ENCODE results near the gene ATRIP. TPM values are rescaled to one million over a fixed set of nuclear protein-coding genes. Genes with fewer than 3 reads are reported as not detected.
A peak's percentile ranks its signal among the peaks of the same experiment; 100 is the strongest.
"Not testable (repeated sequence)": the region's sequence is repeated elsewhere in the genome, so short reads cannot be mapped to it uniquely, and the experiment has no call there.

ATRIP gene
- 1 to 10 TPM; 3.9 to 5.7 TPM for total RNA-seq
- long read RNA-seq, partial matches to known transcripts, result 0 of 2 reads
- long read RNA-seq, other reads (novel, unspliced or antisense), result 2 of 2 reads

DNA sequence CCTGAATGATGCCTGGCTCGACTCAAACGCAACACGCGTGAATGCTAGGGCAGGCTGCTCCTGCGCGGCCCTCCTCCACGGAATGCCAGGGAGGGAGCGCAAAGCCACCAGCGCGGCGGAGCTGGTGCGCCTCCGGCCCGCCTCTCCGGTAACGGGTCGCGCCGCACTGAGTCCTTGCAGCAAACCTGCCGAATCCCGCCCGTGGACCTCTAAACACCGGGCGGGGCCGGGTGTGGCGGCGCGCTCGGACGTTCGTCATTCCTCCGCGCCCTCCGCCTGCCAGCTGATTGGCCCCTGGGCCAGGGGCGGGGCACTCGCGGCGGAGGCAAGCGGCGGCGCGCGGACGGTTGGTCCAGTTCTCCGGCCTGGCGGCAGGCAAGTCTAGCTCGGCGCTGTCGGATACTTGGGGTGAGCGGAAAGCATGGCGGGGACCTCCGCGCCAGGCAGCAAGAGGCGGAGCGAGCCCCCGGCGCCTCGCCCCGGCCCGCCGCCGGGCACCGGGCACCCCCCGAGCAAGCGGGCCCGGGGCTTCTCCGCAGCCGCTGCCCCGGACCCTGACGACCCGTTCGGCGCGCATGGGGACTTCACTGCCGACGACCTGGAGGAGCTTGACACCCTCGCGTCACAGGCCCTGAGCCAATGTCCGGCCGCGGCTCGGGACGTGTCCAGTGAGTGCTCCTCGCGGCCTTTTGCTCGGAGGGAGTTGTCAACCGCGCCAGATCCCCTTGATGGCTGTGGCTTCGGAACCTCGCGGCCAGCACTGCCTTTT is at the start of gene ATRIP:
Gene ATRIP (plus strand): TSS at position 313 of the 769 bp plus-strand sequence. CDS start 109 bp downstream, at position 422.
- DNase-seq, result peak; percentile 94
- ATAC-seq, result peak; percentile 98 to 99
- intact Hi-C loops (cut with DNase I), result no loop called here

DNA sequence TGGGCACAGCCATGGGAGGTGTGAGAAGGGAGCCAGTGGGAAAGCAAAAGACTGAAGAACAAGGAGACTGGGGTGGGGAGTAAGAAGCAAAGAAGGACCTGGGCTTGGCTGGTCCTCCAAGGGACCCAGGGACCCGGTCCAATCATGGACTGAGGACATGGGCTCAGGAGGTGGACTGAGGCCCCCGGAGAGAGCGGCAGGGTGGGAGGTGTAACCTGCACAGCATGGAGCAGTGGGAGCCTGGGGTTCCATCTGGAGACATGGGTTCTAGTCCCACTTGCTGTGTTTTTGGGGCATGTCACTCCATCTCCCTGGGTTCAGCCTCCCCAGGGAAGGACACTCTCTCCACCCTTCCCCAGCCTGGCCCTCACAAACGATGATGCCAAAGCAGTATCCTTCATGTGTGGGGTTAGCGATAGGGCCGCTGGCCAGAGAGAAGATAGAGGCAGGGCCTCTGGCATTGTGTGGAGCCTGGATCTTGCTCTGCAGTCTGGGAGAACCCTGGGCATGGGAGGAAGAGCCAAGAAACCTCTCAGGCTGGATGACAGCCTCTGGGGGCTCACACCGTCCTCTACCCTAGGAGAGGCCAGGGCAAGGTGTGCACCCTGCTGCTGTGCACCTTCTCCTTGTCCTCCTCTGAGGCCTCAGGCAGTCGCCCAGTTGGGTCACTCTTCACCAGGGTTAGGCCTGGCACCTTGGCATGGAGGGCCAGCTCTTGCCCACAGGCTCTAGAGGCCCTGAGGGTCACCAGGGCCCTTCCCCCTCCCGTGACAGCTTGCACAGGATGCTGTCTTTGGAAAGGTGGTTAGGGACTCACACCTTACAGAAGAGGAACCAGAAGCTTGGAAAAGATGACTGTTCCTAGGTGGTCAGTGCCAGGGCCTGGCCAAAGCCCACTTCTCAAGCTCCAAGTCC is 48.5 kb upstream of the ATRIP start:
- intact Hi-C loops (cut with DNase I), result no loop called here
- DNase-seq, result no peak
- no peak for ATAC-seq

DNA sequence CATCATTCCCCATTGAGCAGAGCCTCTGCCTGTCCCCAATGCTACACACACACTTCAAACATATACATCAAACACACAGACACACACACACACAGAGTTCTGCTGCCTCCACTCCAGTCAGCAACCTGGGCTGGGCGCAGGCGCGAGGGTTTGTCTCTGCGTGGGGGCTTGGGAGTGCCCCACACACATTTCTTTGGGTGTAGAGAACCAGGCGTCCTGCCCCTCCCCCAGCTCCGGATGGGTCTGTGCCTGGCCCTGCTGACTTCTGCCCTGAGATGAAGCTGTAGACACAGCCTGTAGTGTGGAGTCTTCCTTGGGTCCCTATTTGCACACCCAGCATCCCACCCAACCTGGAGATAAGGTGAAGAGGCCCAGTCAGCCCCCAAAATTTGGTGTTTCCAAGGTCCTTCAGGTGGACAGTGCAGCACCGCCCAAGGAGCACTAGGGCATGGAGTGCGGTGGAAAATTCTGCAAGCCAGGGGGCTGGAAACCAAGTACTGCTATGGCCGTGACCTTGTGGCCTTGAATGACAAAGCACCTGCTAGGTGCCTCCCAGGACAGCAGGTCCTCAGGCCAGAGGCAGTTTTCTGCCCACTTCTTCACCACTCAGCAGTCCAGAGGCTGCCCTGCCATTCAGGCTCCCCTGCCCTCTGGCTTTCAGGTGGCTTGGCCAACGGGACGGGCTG is 47.7 kb upstream of the ATRIP start:
- intact Hi-C loops (cut with DNase I), result no loop called here
- peak; percentile 20 for DNase-seq
- no peak for ATAC-seq

DNA sequence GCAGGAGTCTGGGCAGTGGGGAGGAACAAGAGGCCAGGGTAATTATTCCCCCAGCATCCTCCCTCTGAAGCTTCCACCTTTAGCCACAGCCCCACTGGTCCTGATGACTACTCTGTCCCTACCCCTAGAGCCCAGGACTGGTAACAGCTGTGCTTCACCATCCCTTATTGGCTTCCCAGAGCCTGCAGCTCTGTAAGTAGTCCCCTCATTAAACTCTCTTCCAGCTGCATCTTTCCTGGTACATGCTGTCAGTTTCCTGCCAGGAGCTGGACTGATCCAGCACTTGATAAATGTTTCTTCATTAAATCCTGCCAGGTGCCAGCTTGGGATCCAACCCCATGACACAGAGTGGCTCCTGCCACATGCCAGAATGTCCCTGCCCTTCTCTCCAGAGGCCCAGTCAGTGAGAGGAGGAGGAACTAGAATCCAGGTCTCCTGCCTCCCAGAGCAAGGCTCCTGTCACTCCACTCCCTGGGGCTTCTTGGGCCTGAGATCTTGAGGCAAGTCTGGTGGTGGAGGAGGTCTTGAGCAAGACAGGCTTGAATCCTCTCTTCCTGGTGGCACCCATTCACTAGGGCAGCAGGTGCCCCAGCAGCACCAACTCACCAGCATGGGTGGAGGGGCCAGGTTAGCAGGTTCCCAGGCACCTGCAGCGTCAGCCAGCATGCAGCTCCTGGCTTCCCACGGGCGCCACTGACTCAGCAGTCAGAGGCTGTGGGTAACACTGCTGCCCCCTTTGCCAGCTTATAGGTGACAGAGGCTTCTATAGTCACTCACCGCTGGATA is 47.0 kb upstream of the ATRIP start:
- no peak for ATAC-seq

DNA sequence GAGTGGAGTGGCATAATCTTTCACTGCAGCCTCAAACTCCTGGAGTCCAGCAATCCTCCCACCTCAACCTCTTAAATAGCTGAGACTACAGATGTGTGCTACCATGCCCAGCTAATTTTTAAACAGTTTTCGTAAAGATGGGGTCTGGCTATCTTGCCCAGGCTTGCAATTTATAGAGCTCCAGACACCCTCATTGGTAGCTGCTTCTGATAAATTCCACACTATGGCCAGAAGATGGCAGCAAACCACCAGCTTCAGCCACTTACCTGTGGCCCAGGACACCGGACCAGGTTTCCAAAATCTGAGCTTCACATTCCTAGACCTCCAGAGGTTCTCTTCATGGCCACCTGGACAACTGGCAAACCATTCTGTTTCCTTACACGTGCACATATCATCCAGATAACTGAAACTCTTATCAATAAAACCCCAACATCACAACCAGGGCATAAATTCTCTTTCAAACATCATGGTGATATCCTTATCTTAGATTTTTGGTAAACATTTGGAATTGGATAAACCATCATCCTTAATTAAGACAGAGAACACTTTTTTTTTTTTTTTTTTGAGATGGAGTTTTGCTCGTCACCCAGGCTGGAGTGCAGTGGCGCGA is 45.6 kb upstream of the ATRIP start:
- DNase-seq (peak; percentile 49), ATAC-seq (peak; percentile 62)
- intact Hi-C loops (cut with DNase I), result loop anchor here (1.0 kb wide), 2 partner anchors 34 to 35 kb away; no protein-coding TSS in a partner anchor

More for the DNA sequence above, 47.0 kb upstream of the ATRIP start:
- intact Hi-C loops (cut with DNase I), result loop anchor here in 1 of 2 donors (1.0 kb wide), 1 partner anchor 37 kb away; no protein-coding TSS in a partner anchor
- no peak for DNase-seq

DNA sequence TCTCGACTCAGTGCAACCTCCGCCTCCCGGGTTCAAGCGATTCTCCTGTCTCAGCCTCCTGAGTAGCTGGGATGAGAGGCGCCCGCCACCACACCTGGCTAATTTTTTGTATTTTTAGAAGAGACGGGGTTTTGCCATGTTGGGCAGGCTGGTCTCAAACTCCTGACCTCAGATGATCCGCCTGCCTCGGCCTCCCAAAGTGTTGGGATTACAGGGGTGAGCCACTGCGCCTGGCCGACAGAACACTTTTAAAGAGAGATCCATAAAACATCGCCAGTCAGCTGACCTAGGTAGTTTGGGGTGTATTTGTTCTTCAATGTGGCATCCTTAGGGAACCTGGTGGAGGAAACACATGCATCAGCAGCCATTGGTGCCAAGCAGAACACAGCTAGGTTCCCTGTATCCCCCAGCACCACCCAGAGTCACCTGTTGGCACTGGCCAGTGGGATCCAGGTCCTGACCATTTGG is 45.1 kb upstream of the ATRIP start:
- DNase-seq, ATAC-seq: not testable (repeated sequence)

DNA sequence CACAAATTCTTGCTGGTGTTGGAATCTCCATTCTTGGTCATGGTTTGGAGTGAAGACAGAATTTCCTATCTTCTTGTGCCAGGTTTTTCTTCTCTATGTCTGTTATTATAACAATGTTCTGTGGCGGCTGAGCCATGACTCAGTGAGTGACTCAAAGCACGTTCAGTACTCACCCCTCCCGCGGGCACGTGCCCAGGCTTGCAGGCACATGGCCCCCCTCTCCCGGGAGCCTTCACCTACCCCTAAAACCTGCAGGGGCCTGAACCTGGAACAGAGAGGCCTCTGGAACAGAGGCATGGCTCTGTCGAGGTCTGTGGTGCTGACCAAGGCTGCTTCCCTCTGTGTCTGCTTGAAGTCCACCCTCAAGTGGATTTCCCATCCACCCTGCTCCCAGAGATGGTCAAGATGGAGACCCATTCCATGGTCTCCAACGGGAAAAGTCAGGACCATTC is 44.2 kb upstream of the ATRIP start:
- ATAC-seq (peak; percentile 63 to 86), DNase-seq (peak; percentile 91)
- intact Hi-C loops (cut with DNase I), result no loop called here

More for the DNA sequence above, 45.1 kb upstream of the ATRIP start:
- intact Hi-C loops (cut with DNase I), result loop anchor here in 1 of 2 donors (1.0 kb wide), 1 partner anchor 34 kb away; no protein-coding TSS in a partner anchor

DNA sequence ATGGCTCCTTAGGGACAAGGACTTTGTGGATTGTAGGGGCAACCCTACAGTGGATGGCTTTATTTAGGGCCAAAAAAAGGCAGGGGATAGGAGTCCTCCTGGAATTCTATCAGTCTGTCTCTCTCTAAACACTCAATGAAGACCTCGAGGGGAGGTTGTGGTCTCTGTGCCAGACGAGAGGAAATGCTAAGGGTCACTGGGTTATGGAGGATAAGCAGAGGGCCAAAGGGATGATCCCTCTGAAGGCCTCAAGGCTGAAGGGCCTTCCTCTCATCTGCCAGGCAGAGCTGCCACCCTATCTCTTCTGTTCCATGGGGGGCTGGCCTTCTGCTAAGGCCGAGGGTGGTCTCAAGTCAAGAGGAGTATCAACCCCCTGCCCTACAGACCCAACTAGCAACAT is 43.6 kb upstream of the ATRIP start:
- DNase-seq, result no peak
- intact Hi-C loops (cut with DNase I), result no loop called here
- ATAC-seq, result no peak

DNA sequence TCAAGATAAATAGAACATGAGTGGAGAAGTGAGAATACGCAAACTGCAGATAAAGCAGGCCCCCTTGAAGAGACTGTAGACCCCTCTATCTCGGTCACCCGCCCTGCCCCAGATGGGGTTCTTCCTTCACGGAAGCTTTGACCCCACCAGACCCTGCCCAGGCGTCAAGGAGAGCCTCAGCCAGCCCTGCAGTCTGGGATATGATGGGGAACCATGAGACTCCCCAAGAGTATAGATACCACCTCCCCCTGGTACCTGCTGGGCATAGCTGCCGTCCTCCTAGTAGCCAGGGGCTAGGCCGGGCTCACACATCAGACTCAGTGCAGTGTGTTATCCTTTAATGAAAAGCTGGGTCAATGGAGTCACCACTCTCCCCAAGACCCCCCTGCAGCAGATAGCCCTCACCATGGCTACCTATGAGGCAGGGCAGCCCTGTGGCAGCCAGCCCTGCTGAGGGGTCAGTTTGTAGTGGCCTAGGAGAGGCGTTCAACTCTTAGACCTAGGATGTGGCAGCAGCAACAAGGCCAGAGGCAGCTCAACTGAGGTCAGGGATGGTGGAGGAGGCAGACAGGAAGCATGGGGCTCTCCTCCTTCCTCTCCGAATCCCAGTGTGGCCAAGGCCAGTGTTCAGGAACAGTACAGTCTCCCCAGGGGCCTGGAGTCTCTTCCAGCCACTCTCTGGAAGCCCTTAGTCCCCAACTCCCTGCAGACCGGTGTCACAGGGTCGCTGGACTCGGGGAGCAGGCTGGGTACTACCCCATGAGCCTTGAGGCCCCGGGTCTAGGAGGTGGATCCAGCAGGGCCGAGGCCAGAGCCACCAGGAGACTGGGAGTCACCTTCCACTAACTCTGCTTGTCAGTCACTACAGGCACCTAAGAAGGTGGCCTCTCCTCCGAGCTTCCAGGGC is 42.8 kb upstream of the ATRIP start:
- intact Hi-C loops (cut with DNase I), result no loop called here
- DNase-seq, result no peak
- no peak for ATAC-seq

DNA sequence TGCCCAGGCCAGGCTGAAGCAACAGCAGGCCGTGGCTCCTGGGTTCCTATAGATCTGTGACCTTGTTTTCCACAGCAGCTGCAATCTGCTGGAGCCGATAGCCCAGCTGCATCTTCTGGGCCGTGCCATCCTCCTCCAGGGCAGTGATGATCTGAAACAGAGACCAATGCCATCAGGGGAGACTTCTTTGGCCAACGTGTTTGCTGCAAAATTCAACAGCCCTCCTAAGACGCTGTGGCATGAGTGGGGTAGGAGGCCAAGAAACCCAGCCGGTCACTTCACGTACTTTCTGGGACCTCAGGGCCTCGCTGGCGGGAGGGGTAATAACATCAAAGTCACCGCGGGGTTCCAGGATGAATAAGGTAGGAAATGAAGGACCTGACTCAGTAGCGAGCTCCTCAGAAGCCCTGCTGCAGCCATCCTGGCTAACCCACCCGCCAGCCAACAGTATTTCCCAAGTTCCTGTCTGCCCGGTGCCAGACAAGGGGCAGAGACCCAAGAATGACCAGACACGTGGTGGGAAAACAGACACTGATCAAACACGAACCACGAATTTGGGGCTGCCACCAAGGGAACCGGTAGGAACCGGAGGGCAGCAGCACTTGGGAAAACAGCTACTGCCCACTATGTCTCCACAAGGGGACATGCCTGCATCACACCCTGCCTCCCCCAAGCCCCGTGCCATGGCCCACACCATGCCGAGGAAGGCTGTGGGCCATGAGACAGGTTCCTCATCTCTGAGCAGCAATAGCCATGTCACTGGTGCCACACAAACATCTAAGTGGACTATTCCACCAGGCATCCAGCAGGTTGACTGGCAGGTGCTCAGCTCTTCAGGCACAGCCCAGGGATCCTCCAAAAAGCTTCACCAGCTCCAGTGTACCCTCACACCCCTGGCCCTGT is 41.8 kb upstream of the ATRIP start:
- DNase-seq, result no peak
- intact Hi-C loops (cut with DNase I), result no loop called here
- ATAC-seq, result no peak

DNA sequence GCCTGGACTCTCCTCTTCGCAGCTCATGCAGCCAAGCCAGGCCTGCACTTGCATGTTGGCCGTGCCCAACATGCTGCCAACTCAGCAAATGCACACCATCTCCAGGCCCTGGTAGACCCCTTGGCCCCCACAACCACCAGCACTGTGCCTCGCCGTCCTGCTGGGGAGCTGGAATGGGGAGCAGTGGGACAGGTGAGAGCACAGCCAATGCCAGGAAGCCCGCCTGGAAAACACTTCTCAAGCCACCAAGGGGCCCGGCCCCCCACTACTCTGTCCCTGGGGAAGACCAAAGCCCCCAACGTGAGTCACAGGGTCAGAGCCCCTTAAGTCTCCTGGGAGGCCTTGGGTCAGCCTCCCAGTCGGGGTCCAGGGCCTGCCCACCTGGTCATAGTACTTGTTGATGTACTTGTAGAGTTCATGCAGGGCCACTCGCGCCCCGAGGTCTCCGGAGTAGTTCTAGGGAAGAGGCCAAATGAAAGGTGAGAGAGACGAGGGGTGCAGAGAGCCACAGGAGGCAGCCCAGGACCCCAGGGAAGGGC is 41.1 kb upstream of the ATRIP start:
- intact Hi-C loops (cut with DNase I), result no loop called here
- DNase-seq (peak; percentile 17), ATAC-seq (no peak)

DNA sequence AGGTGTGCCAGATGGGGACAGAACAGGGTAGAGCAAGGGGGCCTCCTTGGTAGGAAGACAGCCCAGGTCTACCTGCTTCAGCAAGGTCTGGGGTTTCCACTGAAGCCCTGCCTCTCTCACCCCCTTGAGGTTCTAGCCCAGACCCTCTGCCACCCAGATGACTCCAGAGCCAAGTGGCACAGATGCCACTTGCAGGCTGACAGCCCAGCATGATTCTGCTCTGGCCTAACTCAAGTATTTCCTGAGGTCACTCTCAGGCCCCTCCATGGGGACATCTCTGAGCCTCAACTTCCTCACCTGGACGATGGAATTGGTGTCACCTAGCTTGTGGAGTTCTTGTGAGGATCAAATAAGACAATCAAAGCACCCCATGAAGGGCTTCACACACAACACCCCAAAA is 40.6 kb upstream of the ATRIP start:
- no peak for DNase-seq

DNA sequence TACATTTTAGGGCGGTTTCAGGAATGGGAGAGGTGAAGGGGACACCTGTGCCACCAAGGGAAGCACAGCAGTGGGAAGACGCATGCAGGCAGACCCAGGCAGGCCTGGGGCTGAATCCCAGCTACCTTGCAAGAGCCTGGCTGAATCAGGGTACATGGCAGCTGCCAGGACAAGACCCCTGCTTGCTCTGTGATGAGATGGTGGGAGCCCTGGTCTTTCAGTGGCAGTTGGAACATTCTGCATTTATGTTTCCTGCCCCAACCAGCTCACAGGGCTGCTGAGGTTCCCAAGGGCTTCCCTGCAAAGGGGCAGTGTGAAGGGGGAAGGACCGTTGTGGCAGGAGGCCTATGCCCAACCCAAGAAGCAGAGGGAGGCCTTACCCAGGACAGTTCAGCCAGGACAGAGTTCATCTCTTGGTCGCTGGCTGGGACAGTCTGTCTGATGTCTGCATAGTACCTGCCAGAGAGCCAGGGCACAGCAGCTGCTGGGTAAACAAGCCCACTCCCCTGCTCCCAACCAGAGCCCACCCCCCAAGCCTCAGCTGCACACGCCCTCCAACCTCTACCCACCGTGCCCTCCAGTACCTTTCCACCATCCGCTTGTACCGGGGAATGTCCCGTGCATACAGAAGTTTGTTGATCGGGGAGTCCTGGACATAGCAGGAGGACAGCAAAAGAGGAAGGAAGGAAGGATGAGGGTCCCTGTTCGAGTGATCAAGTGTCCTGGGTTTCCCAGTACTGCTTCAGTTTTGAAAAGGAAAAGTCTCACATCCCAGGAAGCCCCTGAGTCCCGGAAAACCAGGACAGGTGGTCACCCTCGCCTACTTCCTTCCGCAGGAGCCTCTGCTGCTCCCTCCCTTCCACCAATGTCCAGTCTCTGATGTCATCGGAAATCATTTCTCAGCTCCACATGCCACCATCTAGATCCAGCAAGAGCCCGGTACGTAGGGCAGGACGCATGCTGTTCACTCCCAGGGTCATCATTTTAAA is 39.8 kb upstream of the ATRIP start:
- no peak for DNase-seq
- no peak for ATAC-seq
- intact Hi-C loops (cut with DNase I), result no loop called here

More for the DNA sequence above, 40.6 kb upstream of the ATRIP start:
- intact Hi-C loops (cut with DNase I), result no loop called here
- no peak for ATAC-seq

DNA sequence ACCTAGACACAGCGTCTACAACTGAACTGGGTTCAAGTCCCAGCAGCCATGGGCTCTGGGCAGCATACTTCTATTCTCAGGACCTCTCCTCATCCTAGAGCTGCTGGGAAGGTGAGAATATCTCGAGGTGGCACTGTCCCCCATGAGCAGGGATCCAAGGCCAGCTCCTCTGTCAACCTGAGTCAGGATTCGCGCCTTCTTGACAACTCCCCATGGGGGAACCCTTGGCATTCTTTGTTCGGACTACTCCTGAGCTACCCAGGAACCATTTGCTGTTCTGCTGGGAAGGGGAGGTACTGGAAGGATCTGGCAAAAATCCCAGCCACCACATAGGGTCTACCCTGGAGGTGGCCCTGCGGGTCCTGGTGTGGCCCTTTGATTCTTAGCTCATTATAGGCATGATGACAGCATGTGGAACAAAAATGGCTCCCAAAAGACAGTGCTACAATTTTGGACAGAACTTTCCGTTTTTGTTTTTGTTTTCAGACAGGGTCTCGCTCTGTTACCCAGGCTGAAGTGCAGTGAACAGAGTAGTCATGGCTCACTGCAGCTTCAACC is 38.9 kb upstream of the ATRIP start:
- ATAC-seq, result no peak
- DNase-seq, result no peak
- intact Hi-C loops (cut with DNase I), result no loop called here
